CD1c-positive myeloid dendritic cell (primary cell): Measurements from ENCODE around the gene MAST4.
"Not testable (repeated sequence)": the region's sequence is repeated elsewhere in the genome, so short reads cannot be mapped to it uniquely, and the experiment has no call there.

ENCODE experiments used
- DNase-seq: peaks from one replicate; pipeline ENCODE4 v3.0.0-alpha.2; 2016; ENCODE audit errors: extremely low spot score

Gene MAST4

GRCh38 chr5:67160272-67160671 is 564.1 kb downstream of the MAST4 start:
- DNase-seq: no peak

GRCh38 chr5:67160985-67161384 is 564.8 kb downstream of the MAST4 start:
- DNase-seq: no peak

- no peak for DNase-seq
Observed at GRCh38 chr5:67161767-67162166, 565.6 kb downstream of the MAST4 start.

GRCh38 chr5:67163231-67163756 is 567.1 kb downstream of the MAST4 start:
- no peak for DNase-seq

GRCh38 chr5:67163863-67164595 is 567.8 kb downstream of the MAST4 start:
- no peak for DNase-seq

- DNase-seq: no peak
Observed at GRCh38 chr5:67164856-67165525, 568.8 kb downstream of the MAST4 start.

- DNase-seq: peak; percentile 93
Observed at GRCh38 chr5:67165526-67166459, 569.6 kb downstream of the MAST4 start.

GRCh38 chr5:67166460-67167285 is 570.5 kb downstream of the MAST4 start:
- peak; percentile 88 for DNase-seq

- DNase-seq: no peak
Observed at GRCh38 chr5:67168069-67168468, 571.9 kb downstream of the MAST4 start.

- DNase-seq: peak; percentile 34
Observed at GRCh38 chr5:67170767-67171166, 574.6 kb downstream of the MAST4 start.

GRCh38 chr5:67173351-67173750 is 577.2 kb downstream of the MAST4 start:
- not testable (repeated sequence) for DNase-seq

- no peak for DNase-seq
Observed at GRCh38 chr5:67173959-67174358, 577.8 kb downstream of the MAST4 start.

- DNase-seq: peak; percentile 89
Observed at GRCh38 chr5:67176936-67177335, 580.7 kb downstream of the MAST4 start.

- DNase-seq: peak; percentile 89
Observed at GRCh38 chr5:67178085-67178484, 581.9 kb downstream of the MAST4 start.

GRCh38 chr5:67178966-67179365 is 582.8 kb downstream of the MAST4 start:
- DNase-seq: peak; percentile 76

GRCh38 chr5:67179697-67180361 is 583.6 kb downstream of the MAST4 start:
- no peak for DNase-seq

GRCh38 chr5:67181648-67182221 is 585.5 kb downstream of the MAST4 start:
- peak; percentile 91 for DNase-seq

GRCh38 chr5:67182301-67182790 is 586.2 kb downstream of the MAST4 start:
- peak; percentile 91 for DNase-seq

- no peak for DNase-seq
Observed at GRCh38 chr5:67183859-67184258, 587.7 kb downstream of the MAST4 start.
